Neural progenitor cell (in vitro differentiated cells): ENCODE measurements around the gene SRRM4.

Experiments
- CTCF ChIP-seq: fragments of 200-600 bp; sonication (generic); IDR thresholded peaks from 2 replicates; pipeline ENCODE4 v1.5.1; 2017; ENCODE audit warnings: antibody characterized with exemption, mild to moderate bottlenecking
- EZH2 ChIP-seq: fragments of 200-600 bp; sonication (generic); IDR thresholded peaks from 2 replicates; pipeline ENCODE4 v1.6.1; 2017; ENCODE audit warnings: antibody characterized with exemption, mild to moderate bottlenecking, moderate library complexity
- EZH2phosphoT487 ChIP-seq: fragments of 200-600 bp; sonication (generic); IDR thresholded peaks from 2 replicates; pipeline ENCODE4 v1.6.1; 2017; ENCODE audit warnings: antibody characterized with exemption

DNA sequence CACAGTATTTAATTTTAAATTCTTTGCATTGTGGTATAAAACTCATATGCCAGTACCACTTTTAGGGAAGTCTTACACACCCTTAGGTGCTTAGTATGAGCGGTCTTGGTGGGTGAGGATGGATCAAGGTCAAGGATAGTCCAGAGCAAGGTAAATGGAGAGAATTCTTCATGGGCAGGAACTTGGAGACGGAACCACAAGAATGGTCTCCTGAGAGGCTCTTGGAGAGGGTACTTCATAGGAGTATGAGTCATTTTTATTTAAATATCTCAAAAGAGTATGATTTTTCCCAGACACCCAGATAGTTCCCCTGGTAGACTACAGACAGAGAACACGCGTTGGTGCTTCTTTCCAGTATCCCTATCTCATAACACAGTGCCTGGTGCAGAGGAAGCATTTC lies 219.3 kb downstream of the SRRM4 start:
- TF ChIP-seq CTCF (no peak), EZH2 (no peak), EZH2phosphoT487 (no peak)
